ENCODE results near the gene VIM. TPM values are rescaled to one million over a fixed set of nuclear protein-coding genes. Genes with fewer than 3 reads are reported as not detected.

The VIM gene
- total and polyA plus RNA-seq, 8 donors, result 269 to 723 (median 496) TPM

DNA sequence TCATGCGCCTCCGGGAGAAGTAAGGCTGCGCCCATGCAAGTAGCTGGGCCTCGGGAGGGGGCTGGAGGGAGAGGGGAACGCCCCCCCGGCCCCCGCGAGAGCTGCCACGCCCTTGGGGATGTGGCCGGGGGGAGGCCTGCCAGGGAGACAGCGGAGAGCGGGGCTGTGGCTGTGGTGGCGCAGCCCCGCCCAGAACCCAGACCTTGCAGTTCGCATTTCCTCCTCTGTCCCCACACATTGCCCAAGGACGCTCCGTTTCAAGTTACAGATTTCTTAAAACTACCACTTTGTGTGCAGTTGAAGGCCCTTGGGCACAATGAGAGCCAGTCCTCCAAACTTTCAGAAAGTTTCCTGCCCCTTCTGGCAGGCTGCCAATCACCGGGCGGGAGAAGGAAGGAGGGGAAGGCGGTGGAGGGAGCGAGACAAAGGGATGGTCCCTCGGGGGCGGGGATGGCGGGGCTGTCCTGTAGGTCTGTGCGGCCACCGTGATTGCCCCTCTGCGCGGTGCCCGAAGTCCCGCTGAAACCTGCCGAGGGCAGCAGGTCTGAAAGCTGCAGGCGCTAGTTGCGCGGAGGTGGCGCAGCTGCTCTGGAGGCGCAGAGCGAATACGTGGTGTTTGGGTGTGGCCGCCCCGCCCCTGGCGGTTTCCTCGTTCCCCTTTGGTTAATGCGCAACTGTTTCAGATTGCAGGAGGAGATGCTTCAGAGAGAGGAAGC, 2.1 kb downstream of the VIM start:
- Histone ChIP-seq H3K9me3 (no peaks in the 10 kb centered on the region), H3K36me3 (peaks cover 26 to 41% (median 35%) of the 10 kb centered on the region in 4 donors), H3K27me3 (peaks cover 0 to 12% (median 7%) of the 10 kb centered on the region in 3 donors), H3K4me1 (peaks cover 31 to 80% (median 71%) of the 10 kb centered on the region in 4 donors), H3K27ac (peak overlapping the region; percentile 73 to 99 (median 97)), H3K4me3 (peak overlapping the region; percentile 66 to 85 (median 78))
- peak in 2 of 3 donors; percentile 78 to 79 for TF ChIP-seq POLR2AphosphoS5 (IDR thresholded peaks at IDR 0.05)
- TF ChIP-seq, protein P1, sequence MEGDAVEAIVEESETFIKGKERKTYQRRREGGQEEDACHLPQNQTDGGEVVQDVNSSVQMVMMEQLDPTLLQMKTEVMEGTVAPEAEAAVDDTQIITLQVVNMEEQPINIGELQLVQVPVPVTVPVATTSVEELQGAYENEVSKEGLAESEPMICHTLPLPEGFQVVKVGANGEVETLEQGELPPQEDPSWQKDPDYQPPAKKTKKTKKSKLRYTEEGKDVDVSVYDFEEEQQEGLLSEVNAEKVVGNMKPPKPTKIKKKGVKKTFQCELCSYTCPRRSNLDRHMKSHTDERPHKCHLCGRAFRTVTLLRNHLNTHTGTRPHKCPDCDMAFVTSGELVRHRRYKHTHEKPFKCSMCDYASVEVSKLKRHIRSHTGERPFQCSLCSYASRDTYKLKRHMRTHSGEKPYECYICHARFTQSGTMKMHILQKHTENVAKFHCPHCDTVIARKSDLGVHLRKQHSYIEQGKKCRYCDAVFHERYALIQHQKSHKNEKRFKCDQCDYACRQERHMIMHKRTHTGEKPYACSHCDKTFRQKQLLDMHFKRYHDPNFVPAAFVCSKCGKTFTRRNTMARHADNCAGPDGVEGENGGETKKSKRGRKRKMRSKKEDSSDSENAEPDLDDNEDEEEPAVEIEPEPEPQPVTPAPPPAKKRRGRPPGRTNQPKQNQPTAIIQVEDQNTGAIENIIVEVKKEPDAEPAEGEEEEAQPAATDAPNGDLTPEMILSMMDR (IDR thresholded peaks at IDR 0.05), result no peak
- WGBS, 5 donors, result 0 to 1% (median 1%) methylated on average over 31 to 43 of the region's 43 CpGs
- DNase-seq, result peak; percentile 82 to 94
- intact Hi-C loops (cut with DNase I; ENCODE audit: low total_unique reads), result no loop called here

DNA sequence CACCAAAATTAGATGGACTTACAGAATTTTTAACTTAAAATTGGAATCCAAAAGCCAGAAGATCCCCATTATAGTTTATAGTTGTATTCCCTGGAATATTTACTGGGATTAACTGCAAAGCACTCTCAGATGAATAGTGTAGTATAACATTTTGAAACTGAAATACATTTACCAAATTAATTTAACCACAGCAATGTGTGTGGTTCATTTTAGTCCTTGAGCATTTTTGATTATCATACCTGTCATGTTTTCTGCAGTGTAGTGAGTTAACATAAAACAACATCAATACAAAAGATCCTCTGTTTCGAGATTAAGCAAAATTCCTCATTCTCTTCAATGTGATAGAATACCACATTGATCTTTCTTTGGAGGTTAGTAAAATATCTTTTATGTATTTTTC, 3.7 kb downstream of the VIM start:
- Histone ChIP-seq H3K27me3 (peaks cover 0 to 12% (median 7%) of the 10 kb centered on the region in 3 donors), H3K9me3 (no peaks in the 10 kb centered on the region), H3K27ac (peak overlapping the region in 3 of 5 donors; percentile 97 to 99 (median 98)), H3K36me3 (peaks cover 36 to 58% (median 51%) of the 10 kb centered on the region in 4 donors), H3K4me3 (peak overlapping the region in 3 of 4 donors; percentile 66 to 85 (median 82)), H3K4me1 (peaks cover 28 to 88% (median 70%) of the 10 kb centered on the region in 4 donors)
- 39 to 55% (median 47%) methylated on average over 1 of the region's 1 CpG for WGBS, 5 donors
- DNase-seq, result no peak
- TF ChIP-seq, protein P1 (IDR thresholded peaks at IDR 0.05), result no peak
- TF ChIP-seq POLR2A (IDR thresholded peaks at IDR 0.05) (no peak), POLR2AphosphoS5 (IDR thresholded peaks at IDR 0.05) (no peak), EP300 (IDR thresholded peaks at IDR 0.05) (no peak)
- intact Hi-C loops (cut with DNase I; ENCODE audit: low total_unique reads), result no loop called here

DNA sequence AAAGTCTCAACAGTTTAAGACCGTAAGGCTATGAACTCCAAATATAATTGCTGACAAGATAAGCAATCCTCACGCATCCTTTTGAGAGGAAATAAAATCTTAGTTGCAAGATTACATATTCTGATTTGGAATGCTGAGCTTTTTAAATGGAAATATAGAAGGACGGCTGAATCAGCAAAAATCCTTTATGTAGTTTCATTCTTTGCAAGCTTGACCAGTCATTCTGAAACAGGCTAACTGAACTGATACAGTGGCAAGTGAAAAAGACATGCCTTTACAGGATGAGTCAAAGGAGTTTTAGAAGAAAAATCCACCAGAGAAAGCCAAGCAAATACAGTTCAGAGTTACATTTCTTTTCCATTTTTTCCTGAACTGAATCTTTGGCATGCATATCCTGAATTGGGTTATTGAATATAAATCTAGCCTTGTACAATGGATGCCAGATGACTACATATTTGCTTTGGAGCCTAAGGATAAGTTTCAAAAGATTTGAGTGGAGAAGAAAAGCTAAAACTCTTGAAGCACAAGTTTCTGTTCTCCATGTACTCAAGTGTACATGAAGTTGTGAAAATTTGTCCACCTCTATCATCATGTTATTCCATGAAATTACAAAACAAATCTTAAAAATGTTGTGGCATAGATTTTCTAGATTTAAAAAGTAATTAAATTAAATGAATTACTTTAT, 4.4 kb downstream of the VIM start:
- TF ChIP-seq POLR2AphosphoS5 (IDR thresholded peaks at IDR 0.05) (no peak), POLR2A (IDR thresholded peaks at IDR 0.05) (no peak), EP300 (IDR thresholded peaks at IDR 0.05) (no peak)
- TF ChIP-seq, protein P1 (IDR thresholded peaks at IDR 0.05), result no peak
- DNase-seq, result no peak
- H3K4me1 ChIP-seq, result peaks cover 24 to 82% (median 65%) of the 10 kb centered on the region in 4 donors
- no peaks in the 10 kb centered on the region for H3K9me3 ChIP-seq
- H3K27ac ChIP-seq, result peak overlapping the region in 4 of 5 donors; percentile 30 to 99 (median 98)
- peak overlapping the region in 3 of 4 donors; percentile 66 to 85 (median 82) for H3K4me3 ChIP-seq
- peaks cover 42 to 64% (median 58%) of the 10 kb centered on the region in 4 donors for H3K36me3 ChIP-seq
- peaks cover 0 to 12% (median 7%) of the 10 kb centered on the region in 3 donors for H3K27me3 ChIP-seq
- WGBS, 5 donors, result 12 to 46% (median 23%) methylated on average over 3 of the region's 3 CpGs
- intact Hi-C loops (cut with DNase I; ENCODE audit: low total_unique reads), result no loop called here

GRCh38 chr10:17233286-17233991, 5.4 kb downstream of the VIM start:
- Histone ChIP-seq H3K4me1 (peaks cover 24 to 72% (median 58%) of the 10 kb centered on the region in 4 donors), H3K27me3 (peaks cover 0 to 11% (median 7%) of the 10 kb centered on the region in 3 donors), H3K4me3 (peak overlapping the region in 3 of 4 donors; percentile 2 to 85 (median 82)), H3K36me3 (peaks cover 42 to 74% (median 66%) of the 10 kb centered on the region in 4 donors), H3K27ac (peak overlapping the region in 4 of 5 donors; percentile 30 to 99 (median 98)), H3K9me3 (no peaks in the 10 kb centered on the region)
- DNase-seq, result no peak
- TF ChIP-seq EP300 (IDR thresholded peaks at IDR 0.05) (peak; percentile 21), POLR2A (IDR thresholded peaks at IDR 0.05) (no peak)
- WGBS, 5 donors, result 72 to 81% (median 76%) methylated on average over 14 of the region's 14 CpGs
- intact Hi-C loops (cut with DNase I; ENCODE audit: low total_unique reads), result no loop called here
